ENCODE measurements around the gene ADAM33. TPM values are rescaled to one million over a fixed set of nuclear protein-coding genes. Genes with fewer than 3 reads are reported as not detected.

The ADAM33 gene
- total RNA-seq, 1 donor from 2014 or later: not detected

DNA sequence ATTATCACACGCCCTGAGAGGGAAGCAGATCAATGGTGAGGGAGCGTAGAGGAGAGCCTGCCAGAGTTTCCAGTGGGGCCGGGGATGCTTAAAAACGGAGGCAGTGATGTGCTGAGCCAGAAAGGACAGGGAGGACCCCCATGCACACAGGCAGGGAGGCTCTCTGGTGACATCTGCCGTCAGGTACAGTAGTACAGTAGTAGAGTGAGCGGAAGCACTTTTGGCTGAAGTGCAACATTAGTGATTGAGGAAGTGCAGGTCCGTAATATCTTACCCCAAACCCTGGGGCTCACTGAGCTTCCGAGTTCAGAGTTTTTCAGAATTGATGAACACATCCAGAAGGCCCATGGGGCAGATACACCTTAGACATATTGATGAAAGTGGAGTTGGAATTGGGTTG, 60.7 kb downstream of the ADAM33 start:
- Mint-ChIP-seq H3K4me3 (no peak overlapping the region), H3K9me3 (no peaks in the 10 kb centered on the region), H3K27me3 (no peaks in the 10 kb centered on the region), H3K27ac (no peak overlapping the region), H3K4me1 (no peaks in the 10 kb centered on the region), H3K36me3 (ENCODE audit: low read depth) (no peaks in the 10 kb centered on the region)
- intact Hi-C loops (cut with micrococcal nuclease): no loop called here
- no peak for DNase-seq

Other genes with a start within 250 kb of the ADAM33 start
- 11.8 and 12.1 TPM in 2 replicates for gene ATRN, start 211.0 kb downstream of the ADAM33 start, total RNA-seq
- not detected in 2 replicates for gene GFRA4, start 18.6 kb downstream of the ADAM33 start, total RNA-seq
- gene SIGLEC1, start 30.6 kb upstream of the ADAM33 start, total RNA-seq: not detected in 2 replicates
- gene HSPA12B, start 50.7 kb upstream of the ADAM33 start, total RNA-seq: not detected in 2 replicates
- gene ADISSP, start 85.7 kb upstream of the ADAM33 start, total RNA-seq: 62.9 and 68.8 TPM in 2 replicates
- gene SPEF1, start 99.4 kb upstream of the ADAM33 start, total RNA-seq: not detected in 2 replicates
- 72.8 and 74.4 TPM in 2 replicates for gene CENPB, start 104.7 kb upstream of the ADAM33 start, total RNA-seq
- 70.7 and 75.5 TPM in 2 replicates for gene CDC25B, start 114.3 kb upstream of the ADAM33 start, total RNA-seq
- gene AP5S1, start 138.5 kb upstream of the ADAM33 start, total RNA-seq: 13.0 and 13.5 TPM in 2 replicates
- 39.3 and 40.2 TPM in 2 replicates for gene MAVS, start 164.8 kb upstream of the ADAM33 start, total RNA-seq
- gene PANK2, start 207.4 kb upstream of the ADAM33 start, total RNA-seq: 45.4 and 52.2 TPM in 2 replicates

Measured in activated CD4-positive, alpha-beta T cell treated with anti-CD3 and anti-CD28 coated beads, Interleukin-2, amount 10 ng/mL, durations not matched to agents 24 days and 14 days (primary cell).